Lung microvascular endothelial cell (primary cell): Measurements from ENCODE around the gene GAS6. TPM values are rescaled to one million over a fixed set of nuclear protein-coding genes. Genes with fewer than 3 reads are reported as not detected.
"Not testable (repeated sequence)": the region's sequence is repeated elsewhere in the genome, so short reads cannot be mapped to it uniquely, and the experiment has no call there.

Experiments used
- DNase-seq, 2 donors: peaks; one replicate each; pipeline versions ENCODE4 v3.0.0 to v3.0.0-alpha.2; 2010; ENCODE audit warnings: low read depth in 2 of 2
- total RNA-seq: library from RNA; depleted of rRNA; stranded (reverse); fragments of >200 nt; gene quantifications from 2 replicates; pipeline ENCODE4 v1.2.1, GENCODE V29; 2014

Gene GAS6
- total RNA-seq, 1 donor from 2014 or later: 130 TPM

GRCh38 chr13:113874177-113874576, 10.3 kb upstream of the GAS6 start:
- DNase-seq: no peak

- DNase-seq: no peak
Observed at GRCh38 chr13:113869263-113869662, 5.4 kb upstream of the GAS6 start.

- DNase-seq: not testable (repeated sequence)
Observed at GRCh38 chr13:113867913-113868312, 4.0 kb upstream of the GAS6 start.

- DNase-seq: no peak
Observed at GRCh38 chr13:113865427-113865826, 1.6 kb upstream of the GAS6 start.

- no peak for DNase-seq
Observed at GRCh38 chr13:113864273-113864890, 506 bp upstream of the GAS6 start.

GRCh38 chr13:113862931-113863523, 849 bp downstream of the GAS6 start:
- peak; percentile 29 to 50 for DNase-seq

GRCh38 chr13:113862191-113862930, 1.5 kb downstream of the GAS6 start:
- no peak for DNase-seq

- no peak for DNase-seq
Observed at GRCh38 chr13:113861433-113862030, 2.3 kb downstream of the GAS6 start.

- no peak for DNase-seq
Observed at GRCh38 chr13:113860665-113861432, 3.0 kb downstream of the GAS6 start.

- DNase-seq: no peak
Observed at GRCh38 chr13:113860051-113860664, 3.7 kb downstream of the GAS6 start.

- DNase-seq: no peak
Observed at GRCh38 chr13:113859311-113860050, 4.4 kb downstream of the GAS6 start.

GRCh38 chr13:113857531-113858195, 6.2 kb downstream of the GAS6 start:
- no peak for DNase-seq

GRCh38 chr13:113856716-113857065, 7.2 kb downstream of the GAS6 start:
- peak; percentile 65 to 77 for DNase-seq

GRCh38 chr13:113855931-113856715, 7.8 kb downstream of the GAS6 start:
- DNase-seq: no peak

GRCh38 chr13:113855012-113855921, 8.6 kb downstream of the GAS6 start:
- no peak for DNase-seq

- DNase-seq: peak in 1 of 2 donors; percentile 32
Observed at GRCh38 chr13:113854238-113855011, 9.5 kb downstream of the GAS6 start.

GRCh38 chr13:113853518-113854237, 10.2 kb downstream of the GAS6 start:
- peak in 1 of 2 donors; percentile 56 for DNase-seq
